Measurements from ENCODE around the gene TRMT2B.
"Not testable (repeated sequence)": the region's sequence is repeated elsewhere in the genome, so short reads cannot be mapped to it uniquely, and the experiment has no call there.

The TRMT2B gene, protein sequence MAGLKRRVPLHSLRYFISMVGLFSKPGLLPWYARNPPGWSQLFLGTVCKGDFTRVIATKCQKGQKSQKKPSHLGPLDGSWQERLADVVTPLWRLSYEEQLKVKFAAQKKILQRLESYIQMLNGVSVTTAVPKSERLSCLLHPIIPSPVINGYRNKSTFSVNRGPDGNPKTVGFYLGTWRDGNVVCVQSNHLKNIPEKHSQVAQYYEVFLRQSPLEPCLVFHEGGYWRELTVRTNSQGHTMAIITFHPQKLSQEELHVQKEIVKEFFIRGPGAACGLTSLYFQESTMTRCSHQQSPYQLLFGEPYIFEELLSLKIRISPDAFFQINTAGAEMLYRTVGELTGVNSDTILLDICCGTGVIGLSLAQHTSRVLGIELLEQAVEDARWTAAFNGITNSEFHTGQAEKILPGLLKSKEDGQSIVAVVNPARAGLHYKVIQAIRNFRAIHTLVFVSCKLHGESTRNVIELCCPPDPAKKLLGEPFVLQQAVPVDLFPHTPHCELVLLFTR

DNA sequence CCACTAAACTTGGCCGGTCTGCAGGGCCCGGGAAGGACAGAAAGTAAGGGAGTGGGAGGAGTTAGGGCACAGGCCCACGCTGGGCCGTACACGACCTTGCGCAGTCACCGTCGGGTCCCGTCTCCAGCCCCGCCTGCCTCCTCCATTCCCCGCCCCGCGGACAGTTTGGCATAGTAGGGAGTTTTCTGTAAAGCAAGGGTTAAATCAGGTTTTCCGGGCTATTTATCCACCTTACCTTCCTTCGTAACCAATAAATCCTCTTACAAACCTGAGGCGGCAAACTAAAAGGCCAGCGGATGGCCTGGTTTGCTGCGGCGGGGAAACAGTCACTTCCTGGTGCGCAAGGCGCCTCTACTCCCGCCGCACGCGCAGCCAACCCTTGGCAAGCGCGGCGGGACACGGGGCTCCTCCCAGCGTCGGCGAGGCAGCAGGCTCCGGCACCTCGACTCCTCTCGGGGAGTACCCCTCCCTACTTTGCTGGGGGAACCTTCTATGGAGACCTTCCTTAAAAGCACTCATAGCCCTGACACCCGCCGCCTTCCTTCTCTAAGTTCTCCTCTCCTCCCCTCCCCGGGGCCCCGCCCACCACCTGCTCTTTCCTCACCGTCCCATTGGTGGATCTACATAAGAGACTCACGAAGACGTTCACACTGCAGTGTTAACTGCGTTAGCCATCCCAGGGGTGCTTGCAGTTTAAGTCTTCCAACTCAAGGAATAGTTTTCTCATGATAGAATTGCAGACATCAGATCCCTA lies at the start of gene TRMT2B:
TRMT2B (minus strand) TSS at position 563 of the 754 bp plus-strand sequence. CDS start 9,822 bp downstream, outside the sequence.
- peak; percentile 68 for DNase-seq (ENCODE audit: low spot score)

DNA sequence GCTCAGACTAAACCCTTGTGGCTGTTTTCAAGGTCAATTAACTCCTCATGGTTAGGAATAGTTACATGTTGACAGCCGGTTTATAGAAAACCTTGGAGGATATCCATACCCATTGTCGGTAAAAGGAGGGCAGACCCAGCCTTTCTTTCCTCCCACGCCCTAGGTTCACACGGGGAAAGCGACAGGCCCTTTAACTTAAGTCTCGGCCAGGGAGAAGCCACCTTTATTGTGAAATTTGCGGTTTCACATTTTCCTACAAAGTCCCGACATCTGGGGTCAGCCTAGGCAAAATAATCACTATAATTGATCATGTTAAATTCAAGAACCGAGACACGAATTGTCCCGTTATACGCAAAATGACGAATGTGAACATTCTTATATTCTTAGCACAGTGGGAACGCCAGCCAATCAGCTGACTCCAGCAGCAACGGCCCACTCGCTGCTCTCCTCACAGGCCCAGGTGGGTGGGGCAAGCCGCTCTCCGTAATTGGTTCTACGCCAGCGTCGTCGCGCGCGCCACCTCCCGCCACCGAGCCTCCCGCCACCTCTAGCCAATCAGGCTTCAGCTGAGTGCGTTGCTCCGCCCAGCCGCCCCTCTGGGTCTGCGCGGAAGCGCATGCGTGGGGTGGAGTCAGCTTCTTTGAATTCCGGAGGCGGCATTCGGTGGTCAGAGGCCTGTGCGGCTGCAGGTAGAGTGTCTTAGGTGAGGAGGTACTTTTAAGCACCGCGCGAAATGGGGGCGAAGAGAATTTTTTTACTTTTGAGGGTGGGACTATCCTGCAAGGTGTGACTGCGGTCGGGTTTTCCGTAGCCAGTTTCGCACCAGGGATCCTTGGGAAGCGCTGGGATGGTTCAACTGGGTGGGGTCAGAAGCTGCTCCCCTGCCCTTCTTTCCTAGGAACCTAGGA lies 45.9 kb upstream of the TRMT2B start, which contains the start of gene CENPI:
CENPI (plus strand) TSS at position 659 of the 908 bp plus-strand sequence. CDS start 2,867 bp downstream, outside the sequence.
- peak; percentile 85 for DNase-seq (ENCODE audit: low spot score)

DNA sequence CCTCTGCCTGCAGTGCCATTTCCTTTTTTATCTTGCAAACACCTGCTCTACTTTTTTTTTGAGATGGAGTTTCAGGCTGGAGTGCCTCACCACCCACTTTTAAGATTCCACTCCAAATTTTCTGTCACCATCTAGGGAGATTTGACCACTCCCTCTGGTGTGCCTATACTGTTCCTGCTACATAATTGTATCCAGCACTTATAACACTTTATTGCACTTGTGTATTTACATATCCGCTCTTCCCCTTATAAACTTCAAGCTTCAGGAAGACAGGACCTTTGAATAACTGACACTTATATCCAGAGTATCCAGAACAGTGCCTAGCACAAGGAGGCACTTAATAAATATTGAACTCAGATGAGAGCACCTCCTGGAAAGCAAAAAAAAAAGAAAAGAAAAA lies 39.9 kb upstream of the TRMT2B start:
- DNase-seq (ENCODE audit: low spot score) = no peak

DNA sequence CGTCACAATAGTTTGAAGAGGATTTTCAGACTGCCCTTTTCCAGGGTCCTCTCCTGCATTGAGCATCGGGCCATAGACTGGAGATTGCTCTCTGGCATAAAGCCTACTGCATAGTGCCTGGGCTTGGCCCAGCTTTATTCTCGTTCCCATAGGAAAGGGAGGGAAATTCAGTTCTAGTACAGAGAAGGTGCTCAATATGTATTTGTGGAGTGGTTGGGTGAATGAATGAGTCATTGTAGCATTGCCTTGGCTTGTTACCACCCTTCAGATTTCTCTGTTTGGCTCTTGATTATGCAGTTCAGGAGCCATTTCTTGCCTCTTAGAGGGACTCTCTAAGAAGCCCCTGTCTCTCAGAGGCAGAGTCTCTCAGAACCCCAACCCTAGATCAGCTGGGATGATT lies 29.3 kb upstream of the TRMT2B start:
- DNase-seq (ENCODE audit: low spot score) = no peak

DNA sequence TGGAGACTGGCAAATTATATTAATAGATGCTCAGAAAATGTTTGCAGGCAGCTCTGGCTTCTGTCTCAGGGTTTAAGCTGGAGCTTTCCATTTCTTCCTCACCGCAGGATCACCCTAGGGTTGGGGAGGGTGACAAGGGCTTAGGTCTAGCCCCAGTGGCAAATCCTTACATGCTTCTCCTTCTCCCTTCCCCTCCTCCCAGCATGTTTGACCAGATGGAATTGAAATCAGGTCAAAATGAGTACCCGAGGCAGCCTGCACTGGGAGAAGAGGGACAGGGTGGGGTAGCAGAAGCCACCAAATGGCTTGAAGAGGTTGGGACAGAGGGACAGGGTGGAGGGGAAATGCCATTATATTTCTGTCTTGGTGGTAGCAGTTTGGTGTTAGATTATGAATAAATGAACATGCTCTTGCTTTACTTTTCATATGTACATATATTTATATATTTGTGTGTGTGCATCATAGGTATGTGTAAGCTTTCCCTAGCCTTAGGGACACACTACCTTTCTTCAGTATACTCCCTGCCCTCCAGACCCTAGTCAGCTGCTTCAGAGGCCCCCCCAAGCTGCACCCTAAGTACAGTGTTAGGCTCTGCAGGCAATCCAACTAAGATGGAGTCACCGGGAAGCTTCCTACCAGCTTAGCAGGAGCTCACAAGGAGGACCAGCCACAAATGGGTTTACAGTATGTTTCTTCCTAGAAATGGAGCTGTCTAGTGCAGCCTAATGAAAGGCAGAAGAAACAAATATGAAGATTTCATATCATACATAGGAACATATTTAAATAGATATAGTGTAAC lies 28.6 kb upstream of the TRMT2B start:
- no peak for DNase-seq (ENCODE audit: low spot score)

DNA sequence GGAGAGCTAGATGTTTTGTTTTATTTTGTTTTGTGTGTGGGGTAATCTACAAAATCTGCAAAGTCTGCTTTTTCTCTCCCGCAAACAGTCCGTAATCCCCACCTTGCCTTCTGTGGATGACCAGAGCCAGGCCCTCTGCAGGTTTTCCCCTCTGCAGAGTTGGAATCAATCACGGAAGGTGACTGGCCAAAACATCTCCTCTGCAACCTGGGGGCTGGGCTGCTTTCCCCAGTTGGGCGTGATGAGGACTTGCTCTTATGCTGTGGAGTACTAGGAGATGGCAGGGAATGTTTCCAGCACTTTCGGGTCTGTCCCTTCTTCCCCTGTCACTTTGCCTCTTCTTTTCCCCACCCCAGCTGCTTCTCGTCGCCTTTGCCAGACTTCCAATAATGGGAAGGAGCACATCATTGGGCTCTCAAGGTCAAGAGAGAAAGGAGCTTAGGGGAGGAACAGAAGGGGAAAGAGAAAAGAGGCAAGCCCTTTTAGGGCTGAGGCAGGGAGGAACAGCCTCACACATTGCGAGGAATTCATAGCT lies 27.9 kb upstream of the TRMT2B start:
- DNase-seq (ENCODE audit: low spot score) = no peak

DNA sequence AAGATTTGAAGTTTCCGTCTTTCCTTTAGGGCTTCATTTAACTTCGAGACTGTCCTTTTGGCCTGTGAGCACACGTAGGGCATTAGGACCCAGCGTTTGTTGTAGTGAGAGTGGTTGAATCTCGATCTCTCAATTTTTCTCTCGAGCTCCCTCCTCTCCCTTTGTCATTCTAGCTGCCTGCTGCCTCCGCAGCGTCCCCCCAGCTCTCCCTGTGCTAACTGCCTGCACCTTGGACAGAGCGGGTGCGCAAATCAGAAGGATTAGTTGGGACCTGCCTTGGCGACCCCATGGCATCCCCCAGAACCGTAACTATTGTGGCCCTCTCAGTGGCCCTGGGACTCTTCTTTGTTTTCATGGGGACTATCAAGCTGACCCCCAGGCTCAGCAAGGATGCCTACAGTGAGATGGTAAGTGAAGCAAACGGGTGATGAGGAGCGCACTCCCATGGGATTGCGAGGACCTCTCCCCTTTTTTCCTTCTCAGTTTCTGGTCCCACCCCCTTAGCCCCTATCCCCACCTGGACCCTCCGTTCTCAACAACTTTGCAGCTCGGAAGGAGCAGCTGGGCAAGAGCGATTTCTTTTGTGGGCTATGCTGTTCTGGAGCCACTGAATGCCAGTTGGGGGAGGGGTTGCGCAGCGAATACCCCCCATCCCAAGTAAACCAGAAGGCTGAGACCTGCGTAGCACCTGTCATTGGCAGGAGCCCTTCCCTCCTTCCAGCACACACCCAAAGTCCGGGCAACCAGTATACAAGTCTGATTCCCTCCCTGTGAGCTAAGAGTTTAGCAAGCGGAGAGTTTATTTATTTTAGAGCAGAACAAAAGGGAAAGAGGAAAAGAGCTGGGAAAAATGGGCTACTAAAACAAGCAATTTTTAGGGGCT lies 27.0 kb upstream of the TRMT2B start, which contains the start of gene TMEM35A:
TMEM35A (plus strand) TSS at position 164 of the 883 bp plus-strand sequence; CDS start at position 288, 124 bp downstream.
- no peak for DNase-seq (ENCODE audit: low spot score)

DNA sequence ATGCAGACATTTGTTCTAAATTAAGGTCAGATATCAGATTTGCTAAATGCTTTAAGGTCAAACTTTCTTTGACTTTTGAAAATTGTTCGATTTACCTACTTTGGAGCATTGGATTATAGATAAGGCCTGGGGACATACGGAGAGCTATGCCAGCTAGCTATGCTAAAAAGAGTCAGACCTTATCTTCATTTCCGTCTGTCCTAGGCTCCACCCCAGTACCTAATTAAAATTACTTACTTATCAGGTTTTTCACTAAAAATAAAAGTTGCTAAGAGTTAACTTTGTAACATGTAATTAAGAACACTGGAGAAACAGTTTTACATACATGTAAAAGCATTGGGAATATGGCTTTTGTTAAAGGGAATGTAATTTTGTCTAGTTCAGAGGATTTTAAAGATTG lies 19.7 kb upstream of the TRMT2B start:
- DNase-seq (ENCODE audit: low spot score) = no peak

DNA sequence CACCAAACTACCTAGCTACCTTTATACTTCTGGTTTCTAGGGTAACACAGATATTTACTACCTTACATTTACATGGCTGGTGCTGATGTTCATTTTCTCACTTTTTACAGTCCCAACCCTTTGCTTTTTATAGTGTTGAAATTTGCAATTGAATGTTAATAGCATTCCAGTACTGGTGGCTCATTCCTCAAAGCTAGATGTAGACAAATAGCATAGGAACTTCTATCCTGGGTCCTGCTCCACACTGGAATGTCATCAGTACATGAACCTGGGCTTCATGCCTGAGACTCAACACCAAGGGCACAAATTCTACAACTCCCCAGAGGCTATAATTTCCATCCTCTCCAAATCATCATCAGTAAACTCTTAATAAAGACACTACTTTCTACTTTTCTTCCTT lies 10.3 kb upstream of the TRMT2B start:
- no peak for DNase-seq (ENCODE audit: low spot score)

DNA sequence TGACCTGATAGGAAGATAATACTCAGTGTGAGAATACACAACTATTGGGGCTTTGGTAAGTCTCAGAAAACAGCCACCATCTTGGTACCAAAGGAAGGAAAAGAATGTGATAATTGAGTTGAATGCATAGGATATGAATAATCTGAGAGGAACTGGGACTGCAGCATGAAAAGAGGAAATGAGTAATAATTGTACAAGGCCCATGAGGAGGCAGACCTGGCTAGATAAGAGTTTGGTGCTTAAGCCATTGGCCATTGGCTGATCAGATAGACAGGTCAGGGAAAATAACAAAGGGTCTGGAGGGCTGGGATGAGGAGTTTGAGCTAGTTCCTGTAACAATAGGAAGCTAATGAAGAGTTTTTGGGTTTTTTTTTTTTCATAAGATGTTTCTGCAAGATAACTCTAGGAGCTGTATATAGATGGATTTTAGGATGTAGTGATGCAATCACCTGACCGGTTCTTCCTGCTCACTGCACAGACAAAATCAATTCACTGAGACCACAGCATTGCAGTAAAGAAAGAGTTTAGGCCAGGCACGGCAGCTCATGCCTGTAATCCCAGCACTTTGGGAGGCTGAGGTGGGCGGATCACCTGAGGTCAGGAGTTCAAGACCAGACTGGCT lies 5.3 kb upstream of the TRMT2B start:
- DNase-seq (ENCODE audit: low spot score) = no peak

DNA sequence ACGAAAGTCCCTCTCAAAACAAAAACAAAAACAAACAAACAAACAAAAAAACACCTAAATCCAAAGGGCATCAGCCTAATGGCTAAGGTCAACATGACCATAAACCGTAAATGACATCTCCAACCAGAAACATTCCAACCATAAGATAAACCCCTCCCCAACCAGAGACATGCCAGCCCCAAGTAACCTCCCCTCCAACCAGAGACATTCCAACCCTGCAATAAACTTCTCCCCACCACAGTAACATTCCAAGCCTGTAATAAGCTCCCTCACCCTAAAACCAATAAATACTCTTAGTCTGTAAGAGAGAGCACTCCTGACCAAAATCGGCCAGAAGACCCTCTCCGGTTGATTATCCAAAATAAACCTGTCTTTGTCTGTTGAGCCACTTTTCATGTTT lies 4.6 kb upstream of the TRMT2B start:
- DNase-seq (ENCODE audit: low spot score) = not testable (repeated sequence)

DNA sequence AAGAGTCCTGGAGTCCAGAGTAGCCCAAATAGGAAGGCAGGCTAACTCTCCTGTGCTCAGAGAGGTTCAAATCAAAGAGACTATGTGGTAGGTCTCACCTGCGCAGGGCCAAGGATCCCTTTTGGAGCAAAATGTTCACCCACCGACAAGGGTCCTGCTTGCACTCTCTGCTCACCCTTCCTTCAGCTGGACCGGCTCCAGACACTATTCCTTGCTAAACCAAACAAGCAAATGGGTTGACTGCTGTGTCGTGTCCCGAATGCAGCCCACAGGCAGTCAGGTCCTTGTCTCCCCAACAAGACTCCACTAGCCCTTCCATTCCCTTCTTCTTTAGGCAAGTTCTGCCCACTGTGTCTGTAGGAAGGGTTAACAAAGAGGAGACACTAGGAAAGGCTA lies 760 bp downstream of the TRMT2B start:
- no peak for DNase-seq (ENCODE audit: low spot score)

DNA sequence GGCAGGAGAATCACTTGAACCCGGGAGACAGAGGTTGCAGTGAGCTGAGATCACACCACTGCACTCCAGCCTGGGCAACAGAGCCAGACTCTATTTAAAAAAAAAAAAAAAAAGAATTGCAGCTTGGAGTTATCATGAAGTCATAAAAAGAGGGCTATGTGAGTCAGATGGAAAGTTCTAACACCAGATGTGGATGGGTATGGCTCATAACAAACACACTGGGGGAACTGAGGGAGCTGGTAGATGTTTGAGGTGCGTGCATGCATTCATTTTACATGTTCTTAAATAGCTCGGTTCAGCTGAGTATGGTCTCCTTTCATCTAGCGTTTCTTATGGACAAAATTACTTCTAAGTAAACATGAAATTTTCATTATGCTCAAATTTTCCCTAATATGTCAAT lies 11.7 kb downstream of the TRMT2B start:
- DNase-seq (ENCODE audit: low spot score) = no peak

DNA sequence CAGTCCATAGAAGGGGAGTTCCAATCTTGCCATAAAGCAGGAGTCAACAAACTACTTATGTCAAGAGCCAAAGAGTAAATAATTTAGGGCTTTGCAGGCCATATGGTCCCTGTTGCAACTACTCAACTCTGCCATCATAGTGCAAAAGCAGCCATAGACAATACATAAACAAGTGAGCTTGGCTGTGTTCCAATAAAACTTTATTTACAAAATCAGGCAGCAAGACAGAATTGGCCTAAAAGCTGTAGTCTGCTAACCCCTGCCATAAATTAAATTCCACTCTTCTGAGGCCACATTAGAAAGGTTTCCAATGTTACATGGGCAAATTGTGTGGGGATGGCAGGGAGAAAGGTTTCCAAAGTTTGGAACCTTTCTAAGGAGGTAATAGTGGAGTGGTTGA lies 14.7 kb downstream of the TRMT2B start:
- no peak for DNase-seq (ENCODE audit: low spot score)

DNA sequence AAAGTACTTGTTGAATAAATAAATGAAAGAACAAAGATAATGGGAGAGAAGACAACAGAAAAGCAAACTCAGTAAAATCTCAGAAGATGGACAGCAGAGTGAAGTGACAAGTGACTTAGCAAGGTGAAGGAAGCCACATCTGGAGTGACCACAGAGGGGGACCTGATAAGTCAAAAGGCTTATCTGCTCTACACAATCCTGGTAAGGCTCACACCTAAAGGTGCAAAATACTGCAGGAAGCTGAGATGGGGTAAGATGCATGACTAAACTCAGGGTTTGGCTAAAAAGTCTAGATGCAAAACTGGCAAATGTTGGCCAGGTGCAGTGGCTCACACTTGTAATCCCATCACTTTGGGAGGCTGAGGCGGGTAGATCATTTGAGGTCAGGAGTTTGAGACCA lies 22.2 kb downstream of the TRMT2B start:
- no peak for DNase-seq (ENCODE audit: low spot score)

DNA sequence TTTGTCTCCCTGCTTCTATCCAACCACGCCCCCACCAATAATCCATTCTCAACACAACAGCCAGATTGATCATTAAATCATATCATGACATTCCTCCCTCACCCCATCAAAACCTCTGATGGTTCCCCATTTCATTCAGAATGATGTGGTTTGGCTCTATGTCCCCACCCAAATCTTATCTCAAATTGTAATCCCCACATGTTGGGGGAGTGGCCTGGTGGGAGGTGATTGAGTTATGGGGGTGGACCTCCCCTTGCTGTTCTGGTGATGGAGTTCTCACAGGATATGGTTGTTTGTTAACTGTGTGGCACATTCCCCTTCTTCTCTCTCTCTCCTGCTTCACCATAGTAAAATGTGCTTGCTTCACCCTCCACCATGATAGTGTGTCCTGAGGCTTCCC lies 23.3 kb downstream of the TRMT2B start:
- DNase-seq (ENCODE audit: low spot score) = no peak

DNA sequence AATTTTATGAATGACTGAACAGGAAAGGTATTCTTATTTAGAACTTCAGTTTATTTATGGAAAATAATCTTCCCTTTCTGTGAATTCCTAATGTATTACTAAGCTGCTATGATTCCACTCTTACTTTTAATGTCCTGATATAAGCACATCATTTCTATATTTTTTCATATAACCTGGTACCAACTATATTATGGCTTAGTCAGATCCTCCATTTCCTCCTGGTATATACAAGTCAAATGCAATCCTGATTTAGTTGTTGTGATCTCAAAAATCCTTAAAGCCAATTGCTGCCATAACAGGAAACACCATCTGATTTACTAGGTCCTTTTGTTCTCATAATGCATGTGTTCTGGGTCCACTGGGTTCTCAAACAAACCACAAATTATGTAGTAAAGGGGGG lies 26.8 kb downstream of the TRMT2B start:
- no peak for DNase-seq (ENCODE audit: low spot score)

DNA sequence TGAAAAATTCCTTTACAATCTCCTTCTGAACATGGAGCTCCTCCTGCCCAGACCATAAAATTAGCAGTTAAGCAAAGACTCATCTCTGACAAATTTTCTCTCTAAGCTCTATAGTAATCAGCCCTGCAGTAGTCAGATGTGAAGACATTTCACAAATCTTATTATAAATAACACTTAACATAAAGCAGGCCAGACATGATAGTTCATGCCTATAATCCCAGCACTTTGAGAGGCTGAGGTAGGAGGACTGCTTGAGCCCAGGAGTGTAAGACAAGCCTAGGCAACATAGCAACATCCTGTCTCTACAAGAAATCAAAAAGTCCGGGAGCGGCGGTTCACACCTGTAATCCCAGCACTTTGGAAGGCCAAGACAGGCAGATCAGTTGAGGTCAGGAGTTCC lies 29.9 kb downstream of the TRMT2B start:
- no peak for DNase-seq (ENCODE audit: low spot score)

DNA sequence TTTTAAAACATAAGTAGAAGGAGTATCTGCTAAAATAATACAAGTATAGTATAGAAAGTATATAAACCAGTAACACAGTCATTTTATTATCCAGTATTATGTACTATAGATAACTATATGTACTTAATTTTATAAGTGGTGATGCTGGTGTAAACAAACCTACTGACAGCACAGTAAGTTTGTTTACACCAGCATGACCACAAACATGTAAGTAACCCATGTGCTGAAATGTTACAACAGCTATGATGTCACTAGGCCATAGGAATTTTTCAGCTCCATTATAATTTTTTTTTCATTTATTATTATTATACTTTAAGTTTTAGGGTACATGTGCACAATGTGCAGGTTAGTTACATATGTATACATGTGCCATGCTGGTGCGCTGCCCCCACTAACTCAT lies 39.9 kb downstream of the TRMT2B start:
- not testable (repeated sequence) for DNase-seq (ENCODE audit: low spot score)

Data from HuH-7 (cell line).